Measurements from ENCODE around the gene SPEM2.

DNA sequence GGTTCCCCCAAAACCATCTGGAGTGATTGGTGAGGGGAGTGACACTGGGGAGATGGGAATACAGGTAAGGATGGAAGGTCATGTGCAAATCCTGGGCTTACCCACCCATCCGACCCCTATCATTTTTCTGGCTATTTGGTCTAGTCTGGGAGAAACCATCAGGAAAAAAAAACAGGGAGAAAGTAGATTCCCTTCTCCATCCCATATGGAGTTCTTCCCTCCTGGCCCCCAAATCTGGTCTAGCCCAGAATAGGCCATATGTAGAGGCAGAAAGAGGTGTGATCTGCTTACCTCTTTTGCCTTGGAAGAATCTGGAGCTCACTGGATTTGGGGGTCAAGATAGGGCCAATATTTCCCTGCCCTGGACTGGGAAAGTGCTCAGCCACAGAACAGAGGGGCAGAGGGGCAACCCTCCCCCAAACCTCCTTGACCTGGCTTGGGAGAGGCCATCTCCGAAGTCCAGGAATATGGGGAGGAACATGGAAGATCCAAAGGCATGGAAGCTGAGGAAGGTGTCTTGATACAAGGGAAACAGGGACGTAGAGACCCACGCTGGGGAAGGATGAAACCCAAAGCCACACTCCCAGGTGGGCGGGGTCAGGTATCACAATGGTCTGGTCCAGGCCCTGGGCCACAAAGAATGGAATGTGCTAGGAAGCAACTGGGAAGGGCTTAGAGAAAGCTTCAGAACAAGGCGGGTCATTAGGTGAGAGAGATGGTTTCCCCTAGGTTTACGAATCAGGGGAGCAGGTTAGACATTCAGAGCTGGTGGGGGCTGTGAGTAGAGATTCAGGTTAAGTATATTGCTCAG is 35.6 kb downstream of the SPEM2 start:
- TF ChIP-seq CTCF (IDR thresholded peaks at IDR 0.05; ENCODE audit: poor library complexity), result no peak
- no peak for TF ChIP-seq EZH2 (IDR thresholded peaks at IDR 0.05; ENCODE audit: borderline replicate concordance)
